ENCODE data around the gene SPDYC.
"Not testable (repeated sequence)": the region's sequence is repeated elsewhere in the genome, so short reads cannot be mapped to it uniquely, and the experiment has no call there.

The SPDYC gene

DNA sequence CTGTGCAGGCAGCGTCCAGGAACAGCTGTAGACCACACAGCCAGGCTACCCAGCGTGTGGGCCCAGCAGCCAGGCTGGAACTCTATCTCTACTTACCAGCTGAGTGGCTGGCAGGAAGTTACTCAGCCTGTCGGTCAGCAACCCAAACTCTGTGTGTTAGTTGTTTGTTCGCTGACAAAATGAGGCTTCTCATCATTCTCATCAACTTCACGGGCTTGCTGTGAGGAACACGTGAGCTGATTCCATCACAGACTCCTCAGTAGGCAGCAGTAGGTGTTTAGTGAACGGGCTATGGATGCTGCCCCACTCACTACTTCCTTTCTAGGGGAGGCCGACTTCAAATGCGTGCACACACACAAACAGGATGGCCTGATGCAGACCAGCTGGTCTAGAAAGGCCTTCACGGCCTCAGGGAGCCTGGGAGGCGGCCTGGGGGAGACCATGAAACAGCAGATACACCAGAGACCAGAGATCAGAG is 830 bp upstream of the SPDYC start:
- no peak for DNase-seq

DNA sequence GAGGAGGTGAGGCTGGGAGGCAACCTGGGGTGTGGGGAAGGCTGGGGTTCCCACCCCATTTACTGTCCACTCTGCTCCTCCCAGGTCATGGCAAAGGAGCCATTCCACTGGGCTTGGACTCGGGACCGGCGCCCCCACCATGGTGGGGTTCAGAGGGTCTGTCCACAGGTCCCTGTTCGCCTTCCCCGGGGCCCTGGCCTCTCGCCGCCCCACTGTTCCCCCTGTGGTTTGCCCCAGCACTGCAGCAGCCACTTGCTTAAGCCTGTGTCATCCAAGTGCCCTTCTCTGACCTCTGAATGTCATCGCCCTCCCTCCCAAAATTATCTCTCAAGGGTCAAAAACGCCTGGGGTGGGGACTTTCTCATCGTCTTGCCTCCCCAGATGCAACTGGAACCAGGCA is 2.6 kb downstream of the SPDYC start:
- DNase-seq, result no peak

DNA sequence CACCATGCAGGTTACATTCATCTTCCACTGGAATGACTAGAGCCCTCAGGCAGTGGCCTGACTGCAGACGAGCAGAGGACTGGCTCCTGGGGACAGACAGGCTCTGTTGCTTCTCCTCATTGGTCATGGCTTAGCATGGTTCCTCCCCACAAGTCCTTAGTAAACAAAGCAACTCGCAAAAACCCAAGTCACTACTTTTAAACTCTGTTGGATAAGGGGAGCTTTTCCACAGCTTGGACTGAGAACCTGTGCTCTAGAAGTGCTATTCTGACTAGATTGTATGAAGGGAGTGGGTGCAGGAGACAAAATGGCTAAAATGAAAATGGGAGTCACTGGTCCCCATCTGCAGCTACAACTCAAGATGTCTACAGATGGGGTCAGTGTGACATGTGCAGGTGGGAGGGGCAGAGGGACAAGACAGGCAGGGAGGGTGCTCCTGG is 4.6 kb downstream of the SPDYC start:
- DNase-seq, result not testable (repeated sequence)

DNA sequence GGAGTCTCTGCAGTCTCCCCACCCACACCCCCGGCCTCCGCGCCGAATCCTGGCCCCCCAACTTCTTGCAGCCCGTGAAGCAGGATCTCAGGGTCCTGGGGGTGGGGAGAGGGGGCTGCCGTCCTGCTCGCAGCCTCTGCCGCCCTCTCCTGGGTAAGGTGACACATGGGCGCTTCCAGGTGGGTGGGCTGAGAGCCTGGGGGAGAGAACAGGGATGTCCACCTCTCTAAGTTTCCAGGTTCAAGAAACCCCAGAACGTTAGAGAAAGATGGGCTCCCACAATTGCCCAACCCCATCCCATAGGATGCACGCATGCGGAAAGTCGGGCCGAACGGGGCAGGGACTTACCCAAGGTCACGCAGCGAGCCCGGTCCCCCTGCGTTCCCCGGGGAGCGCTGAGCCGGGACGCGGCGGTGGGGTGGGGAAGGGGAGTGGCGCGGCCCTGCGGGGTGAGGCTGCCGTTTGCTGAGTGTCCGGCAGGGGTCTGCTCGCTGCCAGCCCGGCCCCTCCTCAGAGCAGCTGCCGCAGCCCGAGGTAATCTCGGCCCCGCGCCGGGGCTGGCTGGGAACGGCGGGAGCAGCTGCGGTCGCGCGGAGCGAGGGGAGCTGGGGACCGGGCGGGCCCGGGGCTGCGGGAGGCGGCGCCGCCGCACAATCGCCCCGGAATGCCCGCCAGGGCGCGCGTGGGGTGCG is 11.0 kb downstream of the SPDYC start:
- DNase-seq, result peak; percentile 61

DNA sequence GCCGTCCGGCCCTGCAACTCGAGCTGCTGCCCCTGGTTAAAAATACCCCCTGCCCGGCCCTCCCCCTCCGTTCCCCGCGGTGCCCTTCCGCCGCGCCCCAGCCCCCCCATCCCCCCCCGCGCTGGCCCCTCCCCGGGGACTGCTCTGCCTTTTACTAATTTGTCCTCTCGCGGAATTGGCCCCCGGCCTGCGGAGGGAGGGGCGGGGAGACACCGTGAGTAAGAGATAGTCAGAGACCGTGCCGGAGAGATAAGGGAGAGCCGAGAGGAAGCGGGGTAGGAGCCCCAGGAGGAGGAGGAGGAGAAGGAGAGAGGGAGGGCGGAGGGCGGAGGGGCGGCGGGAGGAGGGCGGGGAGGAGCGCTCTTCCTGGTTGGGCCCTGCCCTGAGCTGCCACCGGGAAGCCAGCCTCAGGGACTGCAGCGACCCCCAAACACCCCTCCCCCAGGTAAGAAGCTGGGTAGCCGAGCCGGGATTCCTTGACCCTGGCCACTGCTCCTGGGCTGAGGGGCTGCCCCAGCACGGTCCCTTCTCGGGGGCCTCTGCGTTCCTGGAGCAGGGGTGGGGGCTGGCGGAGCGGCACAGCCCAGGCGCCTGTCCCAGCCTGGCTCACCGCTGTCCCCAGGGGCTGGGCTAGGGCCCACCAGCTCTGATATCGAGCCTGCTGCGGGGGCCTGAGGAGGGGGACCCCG is 11.7 kb downstream of the SPDYC start, which contains the start of gene CAPN1:
Gene CAPN1, plus strand, starts transcription at position 360 of the 689 bp plus-strand sequence. CDS start 774 bp downstream, outside the sequence.
- peak; percentile 79 for DNase-seq

DNA sequence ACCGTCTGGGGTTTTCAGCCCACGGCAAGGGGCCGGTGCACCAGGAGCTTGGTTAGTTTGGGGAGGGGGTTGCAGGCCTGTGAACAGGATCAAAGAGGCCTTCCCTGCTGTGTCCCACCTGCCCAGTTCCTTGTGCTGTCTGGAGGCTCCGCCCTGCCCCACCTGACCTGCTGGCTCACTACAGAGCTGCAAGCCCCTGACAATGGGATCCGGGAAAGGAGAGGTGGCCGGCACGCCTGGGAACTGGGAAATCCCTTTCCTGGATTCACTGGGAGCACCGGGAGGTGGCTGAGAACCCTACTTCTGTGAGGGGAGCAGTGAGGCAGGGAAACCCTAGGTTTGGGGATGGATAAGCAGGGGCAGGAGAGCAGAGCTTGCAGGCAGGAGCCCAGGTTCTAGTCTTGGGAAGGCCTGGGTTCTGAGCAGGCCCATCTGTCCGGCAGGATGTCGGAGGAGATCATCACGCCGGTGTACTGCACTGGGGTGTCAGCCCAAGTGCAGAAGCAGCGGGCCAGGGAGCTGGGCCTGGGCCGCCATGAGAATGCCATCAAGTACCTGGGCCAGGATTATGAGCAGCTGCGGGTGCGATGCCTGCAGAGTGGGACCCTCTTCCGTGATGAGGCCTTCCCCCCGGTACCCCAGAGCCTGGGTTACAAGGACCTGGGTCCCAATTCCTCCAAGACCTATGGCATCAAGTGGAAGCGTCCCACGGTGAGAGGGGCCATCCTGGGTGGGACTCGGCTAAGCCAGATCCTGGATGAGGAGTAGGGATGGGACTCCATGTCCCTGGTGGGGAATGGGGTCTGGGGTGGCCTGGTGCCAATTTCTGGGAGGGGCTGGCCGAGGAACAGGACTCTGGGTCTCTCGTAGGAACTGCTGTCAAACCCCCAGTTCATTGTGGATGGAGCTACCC is 12.5 kb downstream of the SPDYC start:
- no peak for DNase-seq

DNA sequence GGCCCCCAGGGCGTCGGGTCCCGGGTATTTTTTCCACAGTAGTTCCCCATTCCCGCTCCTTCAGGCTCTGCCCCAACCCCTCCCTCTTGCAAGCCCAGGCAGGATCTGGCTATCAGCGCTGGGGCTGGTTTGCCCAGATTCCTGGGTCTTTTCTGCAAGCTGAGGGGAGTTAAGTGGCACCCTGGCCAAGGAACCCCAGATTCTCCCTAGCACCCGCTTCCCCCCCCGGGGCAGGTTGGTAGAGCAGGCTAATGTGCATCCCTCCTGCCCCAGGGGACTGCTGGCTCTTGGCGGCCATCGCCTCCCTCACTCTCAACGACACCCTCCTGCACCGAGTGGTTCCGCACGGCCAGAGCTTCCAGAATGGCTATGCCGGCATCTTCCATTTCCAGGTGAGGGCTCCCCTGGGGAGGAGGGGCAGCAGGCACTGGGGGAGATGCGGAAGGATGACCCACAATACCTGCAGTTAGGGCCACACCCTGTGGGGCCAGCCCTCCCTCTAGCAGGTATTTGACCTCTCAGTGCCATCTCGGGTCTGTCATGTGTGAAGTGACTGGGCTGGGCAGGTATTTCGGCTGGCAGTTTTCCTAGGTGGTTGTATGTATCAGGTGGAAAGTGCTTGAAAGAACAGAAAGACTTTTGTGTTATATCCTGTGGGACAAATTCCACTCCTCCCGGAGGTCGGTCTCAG is 13.3 kb downstream of the SPDYC start:
- DNase-seq, result no peak

DNA sequence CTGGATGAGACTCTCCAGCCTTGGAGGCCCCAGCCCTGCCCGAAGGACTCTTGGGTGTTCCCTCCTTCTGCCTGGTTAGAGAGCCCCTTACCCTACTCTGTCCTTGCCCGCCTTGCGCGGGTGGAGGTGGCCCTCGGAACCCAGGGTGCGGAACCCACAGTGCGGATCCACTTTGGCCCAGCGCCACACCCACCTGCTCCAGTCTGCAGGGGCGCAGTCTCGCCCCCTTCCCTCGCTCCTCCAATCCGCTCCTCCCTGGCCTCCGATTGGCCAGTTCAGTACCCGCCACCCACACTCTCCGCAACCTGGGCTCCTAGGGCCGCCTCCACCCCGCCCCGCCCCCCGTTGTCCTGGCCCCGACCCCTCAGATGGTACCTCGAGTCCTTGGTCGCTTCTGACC is 14.1 kb downstream of the SPDYC start:
- DNase-seq, result no peak

DNA sequence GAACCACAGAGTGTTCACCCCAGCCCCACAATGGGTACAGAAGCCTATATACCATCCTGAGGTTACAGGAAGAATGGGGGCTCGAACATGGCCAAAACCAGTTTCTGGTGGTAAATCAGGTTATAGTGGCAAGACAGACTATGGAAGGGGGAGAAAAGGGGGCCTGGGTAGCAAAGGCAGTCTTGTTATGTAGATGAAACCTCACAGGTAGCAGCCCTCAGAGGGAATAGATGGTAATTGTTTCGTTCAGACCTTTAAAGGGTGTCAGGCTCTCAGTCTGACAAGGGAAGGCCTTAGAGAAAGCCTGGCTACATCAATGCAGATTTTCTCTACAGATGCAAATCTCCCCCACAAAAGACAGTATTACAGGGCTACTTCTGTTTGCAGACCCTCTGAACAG is 15.1 kb downstream of the SPDYC start:
- no peak for DNase-seq

DNA sequence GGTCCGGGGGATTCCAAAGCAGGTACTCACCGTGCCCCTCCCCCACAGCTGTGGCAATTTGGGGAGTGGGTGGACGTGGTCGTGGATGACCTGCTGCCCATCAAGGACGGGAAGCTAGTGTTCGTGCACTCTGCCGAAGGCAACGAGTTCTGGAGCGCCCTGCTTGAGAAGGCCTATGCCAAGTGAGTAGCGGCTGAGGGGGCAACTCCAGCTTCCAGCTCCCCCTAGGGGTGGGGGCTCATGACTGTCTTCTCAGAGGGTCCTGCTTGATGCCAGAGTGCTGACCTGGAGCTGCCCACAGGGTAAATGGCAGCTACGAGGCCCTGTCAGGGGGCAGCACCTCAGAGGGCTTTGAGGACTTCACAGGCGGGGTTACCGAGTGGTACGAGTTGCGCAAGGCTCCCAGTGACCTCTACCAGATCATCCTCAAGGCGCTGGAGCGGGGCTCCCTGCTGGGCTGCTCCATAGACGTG is 15.9 kb downstream of the SPDYC start:
- DNase-seq, result no peak

DNA sequence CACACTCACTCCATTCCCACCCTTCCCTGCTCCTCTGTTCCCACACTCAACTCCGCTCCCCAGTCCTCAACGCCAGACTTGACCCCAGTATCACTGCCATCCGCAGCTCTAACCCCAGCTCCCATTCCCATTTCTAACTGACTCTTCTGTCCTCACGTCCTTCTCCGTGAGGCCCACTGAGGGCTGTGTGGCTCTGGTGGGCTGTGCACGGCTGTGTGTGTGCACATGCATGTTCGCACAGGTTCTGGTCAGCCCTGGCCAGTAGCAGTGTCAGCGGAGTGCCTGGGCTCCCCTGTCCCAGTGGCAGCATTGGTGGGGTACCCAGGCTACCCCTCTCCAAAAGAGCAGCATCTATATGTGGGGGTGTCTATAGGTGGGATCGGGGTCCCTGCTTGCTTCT is 16.7 kb downstream of the SPDYC start:
- DNase-seq, result no peak

DNA sequence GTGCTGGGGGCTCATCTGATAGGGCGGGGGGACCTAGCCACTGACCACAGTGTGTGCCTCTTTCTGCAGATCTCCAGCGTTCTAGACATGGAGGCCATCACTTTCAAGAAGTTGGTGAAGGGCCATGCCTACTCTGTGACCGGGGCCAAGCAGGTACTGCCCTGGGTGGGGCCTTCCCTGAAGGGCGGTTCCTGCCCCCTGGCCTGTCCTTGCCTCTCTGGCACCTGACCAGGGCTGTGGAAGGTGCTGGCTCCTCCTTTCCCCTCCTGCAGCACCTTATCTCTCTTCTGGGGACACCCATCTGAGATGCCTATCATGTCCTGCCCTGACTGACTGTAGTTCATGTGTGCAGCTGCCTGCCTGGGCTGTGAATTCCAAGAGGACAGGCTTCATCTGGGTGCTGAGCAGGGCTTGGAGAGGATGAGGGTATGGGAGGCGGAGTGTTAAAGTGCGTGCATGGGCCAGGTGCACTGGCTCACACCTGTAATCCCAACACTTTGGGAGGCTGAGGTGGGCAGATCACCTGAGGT is 17.2 kb downstream of the SPDYC start:
- DNase-seq, result no peak

DNA sequence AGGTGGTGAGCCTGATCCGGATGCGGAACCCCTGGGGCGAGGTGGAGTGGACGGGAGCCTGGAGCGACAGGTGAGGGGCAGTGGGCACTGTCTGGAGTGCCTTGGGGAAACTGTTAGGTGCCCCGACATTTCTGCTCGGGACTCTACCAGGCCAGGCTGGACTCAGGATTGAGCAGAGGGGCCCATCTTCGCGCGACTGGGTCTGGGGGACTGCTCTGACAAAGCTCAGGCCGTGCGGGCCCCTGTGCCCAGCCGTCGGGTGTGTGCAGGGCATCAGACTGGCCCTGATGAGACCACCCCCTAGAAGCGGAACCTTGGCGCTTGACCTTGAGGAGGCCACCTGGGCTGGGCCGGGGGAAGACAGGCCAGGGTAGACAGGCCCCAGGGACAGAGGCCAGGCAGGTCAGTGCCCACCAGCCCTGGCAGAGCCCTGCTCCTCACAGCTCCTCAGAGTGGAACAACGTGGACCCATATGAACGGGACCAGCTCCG is 18.0 kb downstream of the SPDYC start:
- DNase-seq, result no peak

DNA sequence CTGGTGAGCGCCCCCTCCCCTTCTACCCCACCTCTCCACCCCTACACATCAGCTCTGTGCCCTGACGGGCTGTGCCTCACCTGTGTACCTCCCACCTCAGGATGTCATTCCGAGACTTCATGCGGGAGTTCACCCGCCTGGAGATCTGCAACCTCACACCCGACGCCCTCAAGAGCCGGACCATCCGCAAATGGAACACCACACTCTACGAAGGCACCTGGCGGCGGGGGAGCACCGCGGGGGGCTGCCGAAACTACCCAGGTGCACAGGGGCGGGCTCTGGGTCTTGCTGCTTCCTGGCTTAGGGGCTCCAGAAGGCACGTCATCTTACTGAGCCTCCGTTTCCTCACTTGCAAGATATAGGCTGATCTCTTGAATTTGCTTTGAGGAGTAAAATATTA is 18.5 kb downstream of the SPDYC start:
- no peak for DNase-seq

DNA sequence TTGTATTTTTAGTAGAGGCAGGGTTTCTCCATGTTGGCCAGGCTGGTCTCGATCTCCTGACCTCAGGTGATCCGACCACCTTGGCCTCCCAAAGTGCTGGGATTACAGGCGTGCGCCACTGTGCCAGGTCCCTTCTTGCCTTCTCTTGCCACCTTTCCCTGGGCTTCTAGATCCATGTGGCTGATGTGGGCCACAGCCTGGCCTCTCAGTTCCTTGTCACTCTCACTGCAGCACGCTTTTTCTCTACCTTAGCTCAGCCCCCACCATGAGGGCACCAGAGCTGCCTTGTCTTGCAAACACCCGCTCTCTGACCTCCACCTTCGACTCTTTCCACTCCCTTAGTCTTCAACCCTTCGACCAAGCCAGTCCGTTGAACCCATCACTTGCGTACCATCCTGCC is 19.2 kb downstream of the SPDYC start:
- DNase-seq, result no peak

DNA sequence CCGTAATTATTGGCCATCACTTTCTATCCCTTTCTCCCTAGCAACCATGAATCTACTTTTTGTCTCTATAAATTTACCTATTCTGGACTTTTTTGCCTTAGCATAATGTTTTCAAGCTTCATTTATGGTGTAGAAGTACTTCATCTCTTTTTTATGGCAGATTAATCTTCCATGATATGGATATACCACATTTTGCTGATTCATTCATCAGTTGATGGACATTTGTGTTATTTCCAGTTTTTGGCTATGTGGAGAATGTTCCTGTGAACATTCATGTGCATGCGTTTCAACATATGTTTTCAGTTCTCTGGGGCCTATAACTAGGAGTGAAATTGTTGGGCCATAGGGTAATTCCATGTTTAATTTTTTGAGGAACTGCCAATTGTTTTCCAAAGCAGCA is 24.5 kb downstream of the SPDYC start:
- no peak for DNase-seq

DNA sequence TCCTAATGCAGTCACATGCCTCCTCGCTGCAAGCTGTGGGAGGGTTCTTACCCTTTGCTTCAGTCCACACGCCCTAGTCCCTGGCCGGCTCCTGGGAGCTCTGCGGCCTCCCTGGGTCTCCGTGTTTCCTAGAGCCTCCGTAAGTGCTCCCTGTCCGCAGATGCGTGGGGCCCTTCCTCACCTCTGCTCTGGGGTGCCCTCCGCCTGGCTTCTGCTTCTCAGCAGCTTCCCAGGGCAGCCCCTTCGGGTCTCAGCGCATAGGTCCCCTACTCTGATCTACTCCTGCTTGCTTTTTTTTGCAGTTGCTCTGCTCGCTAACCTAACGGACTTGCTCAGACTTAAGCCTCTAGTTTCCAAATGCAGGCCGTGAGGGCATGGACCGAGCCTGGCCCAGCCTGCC is 34.1 kb downstream of the SPDYC start:
- no peak for DNase-seq

DNA sequence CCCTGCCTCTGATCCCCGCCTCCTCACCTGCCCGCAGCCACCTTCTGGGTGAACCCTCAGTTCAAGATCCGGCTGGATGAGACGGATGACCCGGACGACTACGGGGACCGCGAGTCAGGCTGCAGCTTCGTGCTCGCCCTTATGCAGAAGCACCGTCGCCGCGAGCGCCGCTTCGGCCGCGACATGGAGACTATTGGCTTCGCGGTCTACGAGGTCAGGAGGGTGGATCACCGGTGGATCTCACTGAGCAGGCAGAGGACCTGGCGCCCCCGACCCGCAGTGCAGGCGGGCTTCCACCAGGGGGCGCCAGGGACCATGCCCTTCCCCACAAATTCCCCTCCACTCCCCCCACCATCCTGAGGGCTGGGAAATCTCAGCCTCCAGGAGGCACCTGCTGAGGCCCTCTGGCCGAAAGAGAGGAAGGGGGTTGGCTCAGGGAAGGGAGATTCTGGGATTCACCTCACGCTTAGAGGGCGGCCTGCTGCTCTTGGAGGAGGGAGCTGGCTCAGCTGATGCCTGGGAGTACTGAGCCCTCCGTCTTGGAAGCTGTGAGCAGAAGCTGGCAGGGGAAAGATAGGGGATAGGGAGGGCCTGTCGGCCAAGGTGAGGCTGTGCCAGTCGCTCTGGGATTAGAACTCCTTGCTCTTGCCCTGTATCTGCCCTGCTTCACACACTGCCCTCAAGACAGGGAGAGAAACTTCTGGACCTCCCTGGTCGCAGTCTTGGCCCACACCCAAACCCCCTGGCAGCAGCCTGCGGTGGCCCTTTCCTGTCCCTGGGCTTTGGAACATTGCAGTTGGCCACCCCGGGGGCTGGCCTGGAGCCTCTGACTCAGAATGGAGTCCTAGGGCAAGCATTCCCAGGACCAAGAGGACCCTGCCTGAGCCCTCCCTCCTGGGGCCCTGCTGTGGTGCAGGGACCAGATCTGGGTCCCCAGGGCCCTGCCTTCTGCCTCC is 34.9 kb downstream of the SPDYC start:
- peak; percentile 49 for DNase-seq

DNA sequence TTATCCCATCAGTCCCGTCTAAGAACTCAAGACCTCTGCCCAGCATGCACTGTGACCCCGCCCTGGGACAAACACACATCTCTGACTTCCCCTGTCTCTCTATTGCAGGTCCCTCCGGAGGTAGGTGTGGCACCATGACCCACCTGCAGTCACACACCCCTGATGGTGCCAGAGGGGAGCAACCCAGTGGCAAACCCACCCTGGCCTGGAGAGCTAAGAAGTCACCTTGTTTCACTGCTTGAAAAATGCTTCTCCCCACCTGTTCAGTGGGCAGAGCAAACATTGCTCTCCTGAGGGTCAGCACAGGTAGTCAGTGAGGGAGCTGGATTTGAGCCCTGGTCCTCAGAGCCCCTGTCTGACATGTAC is 35.6 kb downstream of the SPDYC start:
- DNase-seq, result no peak

DNA sequence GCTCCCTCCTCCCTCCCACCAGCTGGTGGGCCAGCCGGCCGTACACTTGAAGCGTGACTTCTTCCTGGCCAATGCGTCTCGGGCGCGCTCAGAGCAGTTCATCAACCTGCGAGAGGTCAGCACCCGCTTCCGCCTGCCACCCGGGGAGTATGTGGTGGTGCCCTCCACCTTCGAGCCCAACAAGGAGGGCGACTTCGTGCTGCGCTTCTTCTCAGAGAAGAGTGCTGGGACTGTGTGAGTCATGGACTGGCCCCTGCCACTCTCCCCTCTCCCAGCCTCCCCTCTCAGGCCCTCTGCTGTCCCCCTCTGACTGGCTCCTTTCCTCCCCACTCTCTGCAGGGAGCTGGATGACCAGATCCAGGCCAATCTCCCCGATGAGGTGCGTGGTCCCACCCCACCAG is 36.4 kb downstream of the SPDYC start:
- no peak for DNase-seq

DNA sequence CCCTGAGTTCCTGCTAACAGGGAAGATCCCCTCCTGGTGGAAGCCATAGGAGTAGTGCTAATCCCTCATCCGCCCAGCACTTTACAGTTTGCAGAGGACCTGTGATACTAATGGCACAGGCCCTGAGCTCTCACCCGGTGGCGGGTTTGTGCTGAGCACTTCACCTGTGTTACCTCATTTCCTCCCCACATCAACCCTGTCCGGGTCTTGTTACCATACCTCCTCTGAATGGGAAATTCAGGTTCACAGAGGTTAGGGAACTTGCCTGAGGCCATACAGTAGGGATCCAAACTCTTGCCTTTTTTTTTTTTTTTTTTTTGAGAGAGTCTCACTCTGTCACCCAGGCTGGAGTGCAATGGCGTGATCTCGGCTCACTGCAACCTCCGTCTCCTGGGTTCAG is 36.9 kb downstream of the SPDYC start:
- DNase-seq, result no peak
